HCT116 (cell line): ENCODE results near the gene NAA80. TPM values are rescaled to one million over a fixed set of nuclear protein-coding genes. Genes with fewer than 3 reads are reported as not detected.

ENCODE experiments used
- ATAC-seq: fragments of 200-7000 bp; cut with Tn5 transposase; 2 replicates; pipeline ENCODE4 v1.9.1; 2020; ENCODE audit warnings: mild to moderate bottlenecking, moderate library complexity
- BruUV-seq: library from RNA; stranded (reverse); fragments of 400-500 nt; replicated peaks from 2 replicates; lab custom pipeline; 2021; lab: Mats Ljungman, UMichigan
- CTCF ChIA-PET: fragments of 300-600 bp; sonication (Branson Sonifier 250); formaldehyde crosslinking; loops from one replicate; lab custom pipeline; 2021; ENCODE audit warnings: antibody characterized with exemption; lab: Charles Lee
- POLR2A ChIA-PET: fragments of 300-600, 350-600 bp; sonication (Branson Sonifier 250); formaldehyde crosslinking; loops from one replicate; lab custom pipeline; 2021; ENCODE audit warnings: antibody characterized with exemption; lab: Charles Lee
- RAD21 ChIA-PET, 2 experiments: fragments of 300-600 bp; sonication (Branson Sonifier 250); formaldehyde crosslinking; loops; one replicate each; lab custom pipeline; 2023; ENCODE audit warnings: low total read pairs in 2 of 2; ENCODE audit not compliant: uncharacterized antibody in 2 of 2, unreplicated experiment in 2 of 2, low non-redundant PET in 1 of 2; lab: Charles Lee
- DNase-seq: peaks from one replicate; pipeline ENCODE4 v3.0.0-alpha.2; 2010; ENCODE audit warnings: low read depth, low spot score
- H2AFZ ChIP-seq: fragments of 200-600 bp; shearing (Covaris generic), sonication (generic); 2 replicates; pipeline ENCODE4 v1.6.1; 2017; ENCODE audit warnings: low read depth, mixed run types, mixed read lengths, antibody characterized with exemption, low read length; ENCODE audit not compliant: poor library complexity, severe bottlenecking
- H3K27ac ChIP-seq: 2 replicates; pipeline ENCODE4 v1.5.1; 2012; ENCODE audit warnings: low read depth, low read length
- H3K27me3 ChIP-seq: fragments of 200-600 bp; sonication (generic); 2 replicates; pipeline ENCODE4 v1.6.1; 2016; ENCODE audit warnings: mixed run types, low read length, mixed read lengths; ENCODE audit not compliant: insufficient read depth
- H3K36me3 ChIP-seq, 2 experiments: fragments of 200-500 bp in 1 of 2; fragments of 200-600 bp in 1 of 2; sonication (Bioruptor generic) in 1 of 2; sonication (generic) in 1 of 2; 2 replicates each; pipeline versions ENCODE4 v1.5.1 to v1.6.1; 2014 to 2016; ENCODE audit warnings: low read length in 2 of 2, inconsistent platforms in 1 of 2, mixed read lengths in 1 of 2, mixed run types in 1 of 2; ENCODE audit not compliant: insufficient read depth in 2 of 2, control insufficient read depth in 1 of 2
- H3K4me1 ChIP-seq, 2 experiments: fragments of 200-600 bp in 1 of 2; sonication (generic) in 1 of 2; 2 replicates each; pipeline versions ENCODE4 v1.5.1 to v1.6.1; 2012 to 2017; ENCODE audit warnings: low read length in 2 of 2, inconsistent platforms in 1 of 2, mild to moderate bottlenecking in 1 of 2, mixed read lengths in 1 of 2, mixed run types in 1 of 2, moderate library complexity in 1 of 2; ENCODE audit not compliant: insufficient read depth in 2 of 2, control insufficient read depth in 1 of 2
- H3K4me2 ChIP-seq: fragments of 200-600 bp; sonication (generic); 2 replicates; pipeline ENCODE4 v1.6.1; 2017; ENCODE audit warnings: mixed run types, low read length, mixed read lengths
- H3K4me3 ChIP-seq, 2 experiments: fragments of 200-600 bp in 1 of 2; sonication (generic) in 1 of 2; replicated peaks in 1 of 2; 2 replicates each; pipeline ENCODE4 v1.5.1; 2011 to 2016; ENCODE audit warnings: low read length in 2 of 2, control low read depth in 1 of 2, low read depth in 1 of 2, mild to moderate bottlenecking in 1 of 2, mixed read lengths in 1 of 2, mixed run types in 1 of 2
- H3K79me2 ChIP-seq: fragments of 200-600 bp; sonication (generic); 2 replicates; pipeline ENCODE4 v1.6.1; 2017; ENCODE audit warnings: mild to moderate bottlenecking, mixed run types, low read length, moderate library complexity, mixed read lengths; ENCODE audit not compliant: insufficient read depth
- H3K9ac ChIP-seq: fragments of 200-600 bp; sonication (generic); 2 replicates; pipeline ENCODE4 v1.6.1; 2016; ENCODE audit warnings: low read length, mixed read lengths
- H3K9me2 ChIP-seq: fragments of 200-600 bp; sonication (generic), shearing (Covaris generic); 2 replicates; pipeline ENCODE4 v1.6.1; 2017; ENCODE audit warnings: mixed run types, mild to moderate bottlenecking, moderate library complexity; ENCODE audit not compliant: insufficient read depth
- H3K9me3 ChIP-seq, 2 experiments: fragments of 200-500 bp in 1 of 2; fragments of 200-600 bp in 1 of 2; sonication (Bioruptor generic) in 1 of 2; sonication (generic) in 1 of 2; 2 replicates each; pipeline ENCODE4 v1.6.1; 2014 to 2017; ENCODE audit warnings: low read length in 2 of 2, mixed read lengths in 2 of 2, inconsistent platforms in 1 of 2, low read depth in 1 of 2, mild to moderate bottlenecking in 1 of 2, mixed run types in 1 of 2, moderate library complexity in 1 of 2; ENCODE audit not compliant: control insufficient read depth in 1 of 2, insufficient read depth in 1 of 2
- H4K20me1 ChIP-seq: fragments of 200-600 bp; sonication (generic), shearing (Covaris generic); 2 replicates; pipeline ENCODE4 v1.6.1; 2017; ENCODE audit warnings: mixed run types, mild to moderate bottlenecking, moderate library complexity; ENCODE audit not compliant: insufficient read depth
- CTCF ChIP-seq, 3 experiments: fragments of 200-600 bp in 1 of 3; sonication (generic) in 1 of 3; IDR thresholded peaks in 2 of 3; conservative IDR thresholded peaks in 1 of 3; 2 replicates each; pipeline ENCODE4 v1.5.1; 2012 to 2017; ENCODE audit warnings: low read depth in 2 of 3, low read length in 2 of 3, antibody characterized with exemption in 1 of 3, borderline replicate concordance in 1 of 3, control low read depth in 1 of 3, mild to moderate bottlenecking in 1 of 3, mixed read lengths in 1 of 3, mixed run types in 1 of 3, moderate library complexity in 1 of 3; ENCODE audit not compliant: insufficient read depth in 1 of 3
- EGR1 ChIP-seq: IDR thresholded peaks from 2 replicates; pipeline ENCODE4 v1.6.1; 2012; ENCODE audit warnings: low read depth
- ELF1 ChIP-seq: IDR thresholded peaks from 2 replicates; pipeline ENCODE4 v1.6.1; 2012; ENCODE audit warnings: low read depth, borderline replicate concordance
- EZH2phosphoT487 ChIP-seq: fragments of 200-600 bp; IDR thresholded peaks from 2 replicates; pipeline ENCODE4 v1.6.1; 2018; ENCODE audit warnings: antibody characterized with exemption, borderline replicate concordance
- FOSL1 ChIP-seq: IDR thresholded peaks from 2 replicates; pipeline ENCODE4 v1.6.1; 2012; ENCODE audit warnings: low read depth
- MAX ChIP-seq: IDR thresholded peaks from 2 replicates; pipeline ENCODE4 v1.6.1; 2012
- POLR2A ChIP-seq: IDR thresholded peaks from 2 replicates; pipeline ENCODE4 v1.7.0; 2011; ENCODE audit warnings: borderline replicate concordance; ENCODE audit not compliant: insufficient read depth, insufficient read length; ENCODE audit errors: extremely low read depth
- POLR2AphosphoS5 ChIP-seq: IDR thresholded peaks from 2 replicates; pipeline ENCODE4 v1.6.1; 2011; ENCODE audit warnings: mild to moderate bottlenecking, low read depth, low read length, moderate library complexity
- RAD21 ChIP-seq: IDR thresholded peaks from 2 replicates; pipeline ENCODE4 v1.6.1; 2012; ENCODE audit warnings: low read depth, mild to moderate bottlenecking
- REST ChIP-seq: IDR thresholded peaks from 2 replicates; pipeline ENCODE4 v1.6.1; 2012; ENCODE audit warnings: low read depth
- SIN3A ChIP-seq: IDR thresholded peaks from 2 replicates; pipeline ENCODE4 v1.6.1; 2012; ENCODE audit warnings: low read depth
- SRF ChIP-seq: IDR thresholded peaks from 2 replicates; pipeline ENCODE4 v1.6.1; 2012; ENCODE audit warnings: low read depth
- YY1 ChIP-seq: IDR thresholded peaks from 2 replicates; pipeline ENCODE4 v1.6.1; 2011; ENCODE audit warnings: low read length, low read depth, moderate library complexity, mild to moderate bottlenecking; ENCODE audit not compliant: insufficient replicate concordance; ENCODE audit errors: extremely low read depth
- ZBTB33 ChIP-seq: IDR thresholded peaks from 2 replicates; pipeline ENCODE4 v1.6.1; 2011; ENCODE audit warnings: mild to moderate bottlenecking, low read length, moderate library complexity; ENCODE audit not compliant: insufficient replicate concordance; ENCODE audit errors: extremely low read depth
- intact Hi-C: fragments of 100-400 bp; cut with micrococcal nuclease; formaldehyde crosslinking; loops from 2 replicates; pipeline ENCODE4 v1.10.0; 2022
- total RNA-seq: library from RNA; stranded (reverse); gene quantifications from one replicate; pipeline ENCODE4 v1.2.1, GENCODE V29; 2021; ENCODE audit not compliant: unreplicated experiment

Gene NAA80
- total RNA-seq, 1 experiment from 2014 or later: 21.3 TPM

GRCh38 chr3:50248387-50248786, 50.8 kb downstream of the NAA80 start:
- Histone ChIP-seq H3K4me2 (peak overlapping the region; percentile 93), H3K4me3 (peak overlapping the region in 1 of 2 experiments; percentile 42; a peak in 3 of 4 replicates), H3K27me3 (no peaks in the 10 kb centered on the region), H3K36me3 (peaks cover 0 to 3% of the 10 kb centered on the region in 2 experiments; a peak in 1 of 4 replicates), H4K20me1 (no peaks in the 10 kb centered on the region), H3K9me2 (no peaks in the 10 kb centered on the region), H3K4me1 (peaks cover 38 to 95% of the 10 kb centered on the region in 2 experiments), H3K27ac (peak overlapping the region; percentile 86), H3K9me3 (no peaks in the 10 kb centered on the region), H3K79me2 (peaks cover 84% of the 10 kb centered on the region), H3K9ac (peak overlapping the region; percentile 77), H2AFZ (no peak overlapping the region)
- POLR2A ChIA-PET: interaction anchor here (0.9 to 2.7 kb wide), 3 partner anchors 12 to 43 kb away, joined by 3 to 34 read pairs (median 5); partner anchors contain the start of genes GNAI2 and IFRD2
- BruUV-seq: no TSS peak
- intact Hi-C loops: no loop called here
- RAD21 ChIA-PET: no interaction called here
- CTCF ChIA-PET: interaction anchor here (1.0 to 4.7 kb wide), 3 partner anchors 11 to 54 kb away, joined by 3 to 46 read pairs (median 3); no protein-coding TSS in a partner anchor
- DNase-seq: no peak
- TF ChIP-seq POLR2AphosphoS5: no peak; the same call in 1 of the 2 replicates
- TF ChIP-seq YY1: no peak
- no peak for TF ChIP-seq SRF
- TF ChIP-seq POLR2A: no peak
- no peak for TF ChIP-seq MAX
- TF ChIP-seq ZBTB33: no peak
- TF ChIP-seq RAD21: no peak
- no peak for TF ChIP-seq FOSL1
- no peak for TF ChIP-seq CTCF (IDR thresholded peaks at IDR 0.05 in 2 of 3, conservative IDR thresholded peaks at IDR 0.05 in 1 of 3; ENCODE audit: borderline replicate concordance in 1 of 3, insufficient read depth in 1 of 3, low read depth in 2 of 3, low read length in 2 of 3)
- no peak for TF ChIP-seq EZH2phosphoT487
- TF ChIP-seq ELF1: no peak
- no peak for TF ChIP-seq EGR1
- TF ChIP-seq SIN3A: no peak
- no peak for TF ChIP-seq REST
- no peak for ATAC-seq
